Keratinocyte (primary cell): ENCODE data around the gene NDUFAF2. TPM values are rescaled to one million over a fixed set of nuclear protein-coding genes. Genes with fewer than 3 reads are reported as not detected.
"Not testable (repeated sequence)": the region's sequence is repeated elsewhere in the genome, so short reads cannot be mapped to it uniquely, and the experiment has no call there.

Experiments
- DNase-seq: peaks from one replicate; pipeline ENCODE4 v3.0.0-alpha.2; 2011; ENCODE audit warnings: low read depth, missing footprints, low spot score
- FAIRE-seq: peaks from 2 replicates; lab custom pipeline; 2011; peaks lifted over from hg19 to GRCh38; lab: Jason Lieb, UNC
- H2AFZ ChIP-seq: 2 replicates; pipeline ENCODE4 v1.6.0; 2012; ENCODE audit warnings: low read length, control low read depth, inconsistent platforms; ENCODE audit not compliant: control insufficient read depth
- H3K27ac ChIP-seq: 2 replicates; pipeline ENCODE4 v1.5.1; 2011; ENCODE audit warnings: low read length; ENCODE audit not compliant: control insufficient read depth, insufficient read depth
- H3K27me3 ChIP-seq: 3 replicates; pipeline ENCODE4 v1.6.0; 2011; ENCODE audit warnings: low read length; ENCODE audit not compliant: control insufficient read depth, insufficient read depth; ENCODE audit errors: extremely low read depth
- H3K36me3 ChIP-seq, 2 experiments: 2 replicates in 1 of 2; 3 replicates in 1 of 2; pipeline ENCODE4 v1.5.1; 2011; ENCODE audit warnings: low read length in 2 of 2, mild to moderate bottlenecking in 1 of 2; ENCODE audit not compliant: control insufficient read depth in 2 of 2, insufficient read depth in 2 of 2; ENCODE audit errors: extremely low read depth in 1 of 2
- H3K4me1 ChIP-seq: 3 replicates; pipeline ENCODE4 v1.5.1; 2011; ENCODE audit warnings: low read length; ENCODE audit not compliant: control insufficient read depth, insufficient read depth; ENCODE audit errors: extremely low read depth
- H3K4me2 ChIP-seq: 3 replicates; pipeline ENCODE4 v1.6.0; 2011; ENCODE audit warnings: low read depth, low read length; ENCODE audit not compliant: control insufficient read depth, insufficient read depth; ENCODE audit errors: extremely low read depth
- H3K4me3 ChIP-seq, 3 experiments: fragments of 200-600 bp in 1 of 3; sonication (generic) in 1 of 3; 2 replicates in 2 of 3; 3 replicates in 1 of 3; pipeline ENCODE4 v1.5.1; 2011 to 2016; ENCODE audit warnings: low read length in 3 of 3, mild to moderate bottlenecking in 3 of 3, control low read depth in 2 of 3, inconsistent platforms in 1 of 3, low read depth in 1 of 3, mixed read lengths in 1 of 3, mixed run types in 1 of 3, moderate library complexity in 1 of 3; ENCODE audit not compliant: control insufficient read depth in 2 of 3, insufficient read depth in 2 of 3; ENCODE audit errors: extremely low read depth in 1 of 3
- H3K79me2 ChIP-seq: 2 replicates; pipeline ENCODE4 v1.6.0; 2012; ENCODE audit warnings: low read length; ENCODE audit not compliant: control insufficient read depth, insufficient read depth
- H3K9ac ChIP-seq: 3 replicates; pipeline ENCODE4 v1.6.0; 2011; ENCODE audit warnings: low read length; ENCODE audit not compliant: control insufficient read depth, insufficient read depth; ENCODE audit errors: extremely low read depth
- H3K9me1 ChIP-seq: 3 replicates; pipeline ENCODE4 v1.6.0; 2011; ENCODE audit warnings: low read length; ENCODE audit not compliant: control insufficient read depth, insufficient read depth; ENCODE audit errors: extremely low read depth
- H3K9me3 ChIP-seq: 2 replicates; pipeline ENCODE4 v1.5.1; 2012; ENCODE audit warnings: low read depth, low read length; ENCODE audit not compliant: control insufficient read depth
- H4K20me1 ChIP-seq: 3 replicates; pipeline ENCODE4 v1.6.0; 2011; ENCODE audit warnings: low read length; ENCODE audit not compliant: control insufficient read depth, insufficient read depth; ENCODE audit errors: extremely low read depth
- CTCF ChIP-seq, 3 experiments: IDR thresholded peaks in 1 of 3; conservative IDR thresholded peaks in 1 of 3; optimal IDR thresholded peaks in 1 of 3; 2 replicates in 2 of 3; 3 replicates in 1 of 3; pipeline versions ENCODE3 to v1.5.1; 2011; ENCODE audit warnings: low read length in 3 of 3, mild to moderate bottlenecking in 3 of 3, moderate library complexity in 2 of 3, control low read depth in 1 of 3, inconsistent platforms in 1 of 3; ENCODE audit not compliant: insufficient read depth in 2 of 3; ENCODE audit errors: extremely low read depth in 1 of 3
- EZH2 ChIP-seq: IDR thresholded peaks from one replicate; pipeline ENCODE4 v1.6.1; 2012; ENCODE audit warnings: inconsistent platforms, mild to moderate bottlenecking, low read length, moderate library complexity
- dilution Hi-C: fragments of 300-500 bp; cut with MboI; formaldehyde crosslinking; loops from one replicate; pipeline ENCODE4 v1.7.0; 2020; ENCODE audit warnings: low sequenced_read_pairs; ENCODE audit not compliant: extremely low pct_ligation_motif_present
- polyA plus RNA-seq, 5 experiments: library from polyadenylated mRNA; depleted of rRNA in 3 of 5; stranded (reverse) in 3 of 5; stranded (forward) in 1 of 5; unstranded in 1 of 5; fragments of >200 nt; gene quantifications; 1 replicate in 1 of 5; 2 replicates in 3 of 5; 3 replicates in 1 of 5; pipeline versions ENCODE4 v1.2.1 to v1.2.3, GENCODE V29; 2011 to 2012; ENCODE audit warnings: missing spikeins in 2 of 5, low read depth in 1 of 5, low replicate concordance in 1 of 5

The NDUFAF2 gene
- polyA plus RNA-seq, 1 donor (not counting 4 experiments of a cell fraction or from before 2014, with no cell fraction given) = 62.3 TPM

GRCh38 chr5:61029456-61030162 is 84.6 kb downstream of the NDUFAF2 start:
- no peak for FAIRE-seq
- Histone ChIP-seq H3K4me3 (no peak overlapping the region), H2AFZ (no peak overlapping the region), H3K27me3 (no peaks in the 10 kb centered on the region), H3K79me2 (peaks cover 6% of the 10 kb centered on the region), H4K20me1 (no peaks in the 10 kb centered on the region), H3K36me3 (no peaks in the 10 kb centered on the region), H3K9ac (no peak overlapping the region), H3K27ac (no peak overlapping the region), H3K9me1 (no peaks in the 10 kb centered on the region), H3K4me1 (no peaks in the 10 kb centered on the region), H3K9me3 (no peaks in the 10 kb centered on the region), H3K4me2 (no peak overlapping the region)
- dilution Hi-C loops = no loop called here
- no peak for DNase-seq
- TF ChIP-seq EZH2 = no peak
- no peak for TF ChIP-seq CTCF (optimal IDR thresholded peaks at IDR 0.05 in 1 of 3, IDR thresholded peaks at IDR 0.05 in 1 of 3, conservative IDR thresholded peaks at IDR 0.05 in 1 of 3; ENCODE audit: extremely low read depth in 1 of 3, insufficient read depth in 2 of 3, low read length in 3 of 3)

GRCh38 chr5:61030163-61030482 is 85.1 kb downstream of the NDUFAF2 start:
- H3K9me3 ChIP-seq = no peaks in the 10 kb centered on the region
- no peaks in the 10 kb centered on the region for H4K20me1 ChIP-seq
- TF ChIP-seq EZH2 = no peak
- no peak for TF ChIP-seq CTCF (optimal IDR thresholded peaks at IDR 0.05 in 1 of 3, IDR thresholded peaks at IDR 0.05 in 1 of 3, conservative IDR thresholded peaks at IDR 0.05 in 1 of 3; ENCODE audit: extremely low read depth in 1 of 3, insufficient read depth in 2 of 3, low read length in 3 of 3)
- no peak overlapping the region for H3K4me3 ChIP-seq
- H3K36me3 ChIP-seq = no peaks in the 10 kb centered on the region
- no peaks in the 10 kb centered on the region for H3K27me3 ChIP-seq
- FAIRE-seq (peak; percentile 61), DNase-seq (no peak)
- dilution Hi-C loops = no loop called here
- no peak overlapping the region for H3K4me2 ChIP-seq
- H3K79me2 ChIP-seq = peaks cover 3% of the 10 kb centered on the region
- no peak overlapping the region for H2AFZ ChIP-seq
- H3K4me1 ChIP-seq = no peaks in the 10 kb centered on the region
- H3K9me1 ChIP-seq = no peaks in the 10 kb centered on the region
- H3K9ac ChIP-seq = no peak overlapping the region
- no peak overlapping the region for H3K27ac ChIP-seq

GRCh38 chr5:61031301-61031700 is 86.3 kb downstream of the NDUFAF2 start:
- H3K4me3 ChIP-seq, dilution Hi-C loops: not testable (repeated sequence)

More at GRCh38 chr5:61031301-61031700, 86.3 kb downstream of the NDUFAF2 start:
- not testable (repeated sequence) for H4K20me1 ChIP-seq, H3K9me1 ChIP-seq, H3K4me2 ChIP-seq, H3K36me3 ChIP-seq, H2AFZ ChIP-seq, H3K79me2 ChIP-seq, H3K9ac ChIP-seq, H3K27me3 ChIP-seq, H3K4me1 ChIP-seq, DNase-seq, H3K9me3 ChIP-seq, H3K27ac ChIP-seq, FAIRE-seq
